ENCODE results near the gene SETDB1.
"Not testable (repeated sequence)": the region's sequence is repeated elsewhere in the genome, so short reads cannot be mapped to it uniquely, and the experiment has no call there.

The SETDB1 gene

GRCh38 chr1:150926097-150926741 is at the start of gene SETDB1:
Gene SETDB1, plus strand, starts transcription at chr1:150926363. Its CDS starts 1,352 bp downstream, at chr1:150927715.
- DNase-seq: peak; percentile 48 to 95 (median 89)

DNA sequence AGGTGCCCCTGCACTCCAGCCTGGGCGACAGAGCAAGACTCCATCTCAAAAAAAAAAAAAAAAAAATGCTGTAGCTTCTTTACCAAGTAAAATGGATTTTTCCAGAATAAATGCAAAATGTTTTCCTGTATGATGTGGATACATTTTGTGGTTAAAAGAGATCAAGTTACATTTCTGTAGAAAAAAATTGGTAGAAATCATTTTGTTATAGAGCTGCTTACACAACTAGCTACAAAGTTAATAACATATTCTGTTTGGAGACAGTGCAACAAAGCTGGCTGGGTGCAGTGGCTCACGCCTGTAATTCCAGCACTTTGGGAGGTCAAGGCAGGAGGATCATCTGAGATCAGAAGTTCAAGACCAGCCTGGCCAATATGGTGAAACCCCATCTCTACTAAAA is 47.2 kb upstream of the SETDB1 start:
- DNase-seq: not testable (repeated sequence)

- no peak for DNase-seq
Measured at GRCh38 chr1:150881331-150882070, 44.7 kb upstream of the SETDB1 start.

DNA sequence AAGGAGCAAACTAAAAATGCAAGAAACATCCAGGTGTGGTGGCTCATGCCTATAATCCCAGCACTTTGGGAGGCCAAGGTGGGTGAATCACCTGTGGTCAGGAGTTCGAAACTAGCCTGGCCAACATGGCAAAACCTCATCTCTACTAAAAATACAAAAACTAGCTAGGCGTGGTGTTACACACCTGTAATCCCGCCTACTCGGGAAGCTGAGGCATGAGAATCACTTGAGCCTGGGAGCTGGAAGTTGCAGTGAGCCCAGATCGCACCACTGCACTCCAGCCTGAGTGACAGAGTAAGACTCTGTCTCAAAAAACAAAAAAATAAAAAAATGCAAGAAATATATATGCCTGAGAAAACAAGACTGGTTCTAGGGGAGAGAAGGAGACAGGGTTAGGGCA is 43.0 kb upstream of the SETDB1 start:
- DNase-seq: not testable (repeated sequence)

- DNase-seq: peak in 3 of 58 donors; percentile 6 to 30 (median 8)
Measured at GRCh38 chr1:150887018-150887417, 39.1 kb upstream of the SETDB1 start, which contains the start of gene CTXND2. Gene CTXND2, plus strand, starts transcription at chr1:150887136. Its CDS starts 25,179 bp downstream, at chr1:150912315.

- DNase-seq: no peak
Measured at GRCh38 chr1:150888727-150889126, 37.4 kb upstream of the SETDB1 start.

GRCh38 chr1:150890033-150890416 is 36.1 kb upstream of the SETDB1 start:
- DNase-seq: no peak

- DNase-seq: no peak
Measured at GRCh38 chr1:150893336-150893913, 32.7 kb upstream of the SETDB1 start.

DNA sequence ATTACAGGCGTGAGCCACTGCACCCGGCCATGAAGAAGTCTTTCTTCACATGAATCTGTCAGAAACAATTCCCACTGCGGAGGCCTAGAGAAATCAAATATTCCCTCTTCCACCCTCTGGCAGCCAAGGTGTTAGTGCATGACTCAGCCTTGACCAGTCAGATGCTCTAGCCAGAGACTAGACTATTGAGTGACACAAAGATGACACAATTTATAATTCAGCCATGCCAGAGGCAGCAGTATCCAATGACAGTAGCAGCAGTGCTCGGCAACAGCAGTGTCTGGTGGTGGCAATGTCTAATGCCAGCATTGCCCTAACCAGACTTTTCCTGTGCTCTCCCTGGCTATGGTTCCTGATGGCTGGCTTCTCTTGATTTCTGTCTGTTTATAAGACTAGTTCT is 30.5 kb upstream of the SETDB1 start:
- peak in 8 of 58 donors; percentile 6 to 33 (median 12) for DNase-seq

DNA sequence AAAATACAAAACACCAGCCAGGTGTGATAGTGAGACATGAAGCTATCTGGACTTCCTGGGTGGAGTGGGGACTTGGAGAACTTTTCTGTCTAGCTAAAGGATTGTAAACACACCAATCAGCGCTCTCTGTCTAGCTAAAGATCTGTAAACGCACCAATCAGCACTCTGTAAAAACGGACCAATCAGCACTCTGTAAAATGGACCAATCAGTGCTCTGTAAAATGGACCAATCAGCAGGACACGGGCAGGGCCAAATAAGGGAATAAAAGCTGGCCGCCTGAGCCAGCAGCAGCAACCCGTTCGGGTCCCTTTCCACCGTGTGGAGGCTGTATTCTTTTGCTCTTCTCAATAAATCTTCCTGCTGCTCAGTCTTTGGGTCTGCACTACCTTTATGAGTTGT is 26.4 kb upstream of the SETDB1 start:
- DNase-seq: not testable (repeated sequence)

GRCh38 chr1:150902346-150902745 is 23.8 kb upstream of the SETDB1 start:
- DNase-seq: no peak

- no peak for DNase-seq
Measured at GRCh38 chr1:150902751-150903150, 23.4 kb upstream of the SETDB1 start.

DNA sequence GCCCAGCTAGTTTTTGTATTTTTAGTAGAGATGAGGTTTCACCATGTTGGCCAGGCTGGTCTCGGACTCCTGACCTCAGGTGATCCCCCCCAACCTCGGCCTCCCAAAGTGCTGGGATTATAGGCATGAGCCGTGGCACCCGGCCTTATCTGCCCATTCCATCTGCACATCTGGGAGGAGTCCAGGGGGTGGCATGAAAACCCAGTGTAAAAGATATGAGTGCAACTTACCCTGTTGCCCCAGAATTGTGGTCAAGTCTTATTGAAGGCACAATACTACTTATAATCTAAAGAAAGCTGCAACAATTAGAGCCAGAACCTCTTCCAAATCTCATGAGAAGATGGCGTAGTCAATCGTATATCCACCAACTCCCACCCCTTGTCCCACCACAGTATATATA is 20.9 kb upstream of the SETDB1 start:
- no peak for DNase-seq

- DNase-seq: no peak
Measured at GRCh38 chr1:150906329-150906728, 19.8 kb upstream of the SETDB1 start.

- no peak for DNase-seq
Measured at GRCh38 chr1:150906813-150907212, 19.4 kb upstream of the SETDB1 start.

DNA sequence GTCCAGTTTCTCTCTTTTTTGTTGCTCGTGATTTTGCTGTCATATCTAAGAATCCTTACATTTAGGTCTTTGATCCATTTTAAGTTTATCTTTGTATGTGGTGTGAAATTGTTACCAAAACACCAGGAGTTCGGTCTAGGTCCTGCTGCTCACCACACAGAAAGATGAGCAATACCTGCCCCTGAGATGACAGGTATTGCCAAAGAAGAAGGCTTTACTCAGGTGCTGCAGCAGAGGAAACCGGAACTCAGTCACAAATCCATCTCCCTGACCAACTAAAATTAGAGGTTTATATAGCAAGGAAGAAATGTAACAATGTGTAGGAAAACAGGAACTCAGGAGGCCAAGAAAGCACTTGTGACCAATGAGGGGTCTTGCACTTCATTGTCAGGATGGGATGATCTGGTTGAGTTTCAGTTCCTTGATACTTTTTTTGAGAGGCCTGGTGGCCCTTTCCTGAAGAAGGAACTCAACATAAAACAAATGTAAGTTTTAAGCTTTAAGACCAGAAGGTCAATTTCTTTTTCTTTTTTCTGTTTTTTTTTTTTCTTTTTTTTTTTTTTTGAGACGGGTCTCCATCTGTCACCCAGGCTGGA is 16.5 kb upstream of the SETDB1 start:
- DNase-seq: peak in 1 of 58 donors; percentile 7

- DNase-seq: no peak
Measured at GRCh38 chr1:150912623-150913022, 13.5 kb upstream of the SETDB1 start.

- DNase-seq: no peak
Measured at GRCh38 chr1:150917387-150917786, 8.8 kb upstream of the SETDB1 start.

- peak in 36 of 58 donors; percentile 1 to 55 (median 12) for DNase-seq
Measured at GRCh38 chr1:150922519-150922975, 3.6 kb upstream of the SETDB1 start.

DNA sequence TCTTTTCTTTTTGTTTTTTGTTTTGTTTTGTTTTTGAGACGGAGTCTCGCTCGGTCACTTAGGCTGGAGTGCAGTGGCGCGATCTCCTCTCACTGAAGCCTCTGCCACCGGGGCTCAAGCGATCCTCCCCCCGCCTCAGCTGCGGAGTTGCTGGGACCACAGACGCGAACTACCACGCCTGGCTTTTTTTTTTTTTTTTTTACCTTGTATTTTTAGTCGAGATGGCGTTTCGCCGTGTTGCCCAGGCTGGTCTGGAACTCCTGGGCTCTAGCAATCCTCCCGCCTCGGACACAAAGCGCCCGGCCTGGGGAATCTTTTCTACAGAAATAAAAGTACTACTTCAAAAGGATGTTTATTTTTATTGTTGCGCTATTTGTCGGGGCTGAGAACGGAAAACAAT is 1.1 kb upstream of the SETDB1 start:
- DNase-seq: peak in 2 of 58 donors; percentile 1 to 2

- no peak for DNase-seq
Measured at GRCh38 chr1:150927624-150928023, 1.5 kb downstream of the SETDB1 start.

DNA sequence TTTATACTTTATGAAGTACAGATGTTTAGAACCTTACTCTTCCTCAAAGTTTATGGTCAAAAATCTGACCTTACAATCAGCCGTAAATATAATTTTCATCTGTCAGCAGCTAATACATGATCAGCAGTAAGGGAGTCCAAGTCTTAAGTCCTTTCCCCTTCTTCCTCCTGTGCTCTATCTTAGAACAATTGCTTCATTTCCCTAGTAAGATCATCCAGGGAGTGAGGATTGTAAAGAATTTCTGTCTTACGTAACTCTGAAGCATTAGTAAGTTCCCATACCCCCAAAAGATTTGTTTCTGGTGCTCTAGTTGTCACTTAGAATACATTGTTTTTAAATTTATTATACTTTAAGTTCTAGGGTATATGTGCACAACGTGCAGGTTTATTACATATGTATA is 2.1 kb downstream of the SETDB1 start:
- DNase-seq: no peak

Data from anterior cingulate cortex (tissue), 58 donors.